Mesodermal cell (in vitro differentiated cells): Measurements from ENCODE around the gene DYRK2.

Experiments
- H3K27ac ChIP-seq: 2 replicates; pipeline ENCODE4 v1.7.0; 2013; ENCODE audit warnings: mild to moderate bottlenecking, low read depth, low read length, moderate library complexity; ENCODE audit not compliant: severe bottlenecking
- H3K36me3 ChIP-seq: 2 replicates; pipeline ENCODE4 v1.7.1; 2013; ENCODE audit warnings: mild to moderate bottlenecking, low read length, moderate library complexity; ENCODE audit not compliant: control insufficient read depth, insufficient read depth
- H3K4me1 ChIP-seq: one replicate; pipeline ENCODE4 v1.7.1; 2013; ENCODE audit warnings: mild to moderate bottlenecking, low read length; ENCODE audit not compliant: insufficient read depth, control insufficient read depth, poor library complexity, severe bottlenecking
- H3K4me3 ChIP-seq: 2 replicates; pipeline ENCODE4 v1.7.0; 2013; ENCODE audit warnings: low read length, control low read depth, mild to moderate bottlenecking; ENCODE audit not compliant: insufficient read depth, poor library complexity, severe bottlenecking; ENCODE audit errors: extremely low read depth
- H3K9me3 ChIP-seq: 2 replicates; pipeline ENCODE4 v1.7.1; 2013; ENCODE audit warnings: mild to moderate bottlenecking, low read length, moderate library complexity; ENCODE audit not compliant: control insufficient read depth
- WGBS, 2 experiments: methylation state at CpG; one replicate each; pipeline ENCODE4 v1.1.5; 2013; ENCODE audit warnings: missing lambda C conversion rate in 2 of 2; ENCODE audit not compliant: insufficient coverage in 2 of 2; 5-methylcytosine and 5-hydroxymethylcytosine counted together

DYRK2 gene

DNA sequence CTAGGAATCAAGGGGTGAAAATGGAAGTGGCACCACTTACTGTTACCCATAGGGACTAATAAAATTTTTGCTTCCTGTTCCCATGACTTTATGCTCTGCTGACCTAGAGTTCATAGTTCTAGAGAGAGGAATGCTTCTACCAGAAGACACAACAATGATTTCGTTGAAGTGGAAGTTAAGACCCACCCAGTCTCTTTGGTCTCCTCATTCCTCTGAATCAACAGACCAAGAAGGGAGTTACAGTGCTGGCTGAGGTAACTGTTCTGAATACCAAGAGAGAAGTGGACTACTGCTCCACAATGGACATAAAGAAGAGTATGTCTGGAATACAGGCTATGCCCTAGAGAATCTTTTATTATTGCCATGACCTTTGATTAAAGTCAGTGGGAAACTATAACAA lies 23.5 kb upstream of the DYRK2 start:
- Histone ChIP-seq H3K4me3 (no peak overlapping the region), H3K9me3 (no peaks in the 10 kb centered on the region), H3K27ac (no peak overlapping the region), H3K4me1 (no peaks in the 10 kb centered on the region), H3K36me3 (no peaks in the 10 kb centered on the region)
- 67% methylated on average over 1 of the region's 1 CpG; no CpG with 5 or more reads in 1 of the 2 experiments for WGBS, 2 experiments

DNA sequence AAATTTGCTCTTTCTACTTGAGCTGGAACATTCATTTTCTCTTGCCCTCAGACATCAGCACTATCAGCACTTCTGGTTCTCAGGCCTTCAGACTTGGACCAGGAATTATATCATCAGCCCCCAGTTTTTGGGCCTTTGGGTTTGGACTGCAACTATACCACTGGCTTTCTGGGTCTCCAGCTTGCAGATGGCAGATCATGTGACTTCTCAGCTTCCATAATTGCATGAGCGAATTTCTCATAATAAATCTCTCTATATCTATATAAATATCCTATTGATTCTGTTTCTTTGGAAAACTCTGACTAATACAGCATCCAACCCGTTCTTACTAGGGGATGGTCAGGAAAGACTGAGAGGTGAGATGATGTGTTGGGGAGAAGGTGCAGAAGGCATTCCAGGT lies 22.4 kb upstream of the DYRK2 start:
- H3K4me1 ChIP-seq, result no peaks in the 10 kb centered on the region
- no peak overlapping the region for H3K27ac ChIP-seq
- no peak overlapping the region for H3K4me3 ChIP-seq
- 100% methylated on average over 1 of the region's 2 CpGs; no CpG with 5 or more reads in 1 of the 2 experiments for WGBS, 2 experiments
- H3K36me3 ChIP-seq, result no peaks in the 10 kb centered on the region
- no peaks in the 10 kb centered on the region for H3K9me3 ChIP-seq

DNA sequence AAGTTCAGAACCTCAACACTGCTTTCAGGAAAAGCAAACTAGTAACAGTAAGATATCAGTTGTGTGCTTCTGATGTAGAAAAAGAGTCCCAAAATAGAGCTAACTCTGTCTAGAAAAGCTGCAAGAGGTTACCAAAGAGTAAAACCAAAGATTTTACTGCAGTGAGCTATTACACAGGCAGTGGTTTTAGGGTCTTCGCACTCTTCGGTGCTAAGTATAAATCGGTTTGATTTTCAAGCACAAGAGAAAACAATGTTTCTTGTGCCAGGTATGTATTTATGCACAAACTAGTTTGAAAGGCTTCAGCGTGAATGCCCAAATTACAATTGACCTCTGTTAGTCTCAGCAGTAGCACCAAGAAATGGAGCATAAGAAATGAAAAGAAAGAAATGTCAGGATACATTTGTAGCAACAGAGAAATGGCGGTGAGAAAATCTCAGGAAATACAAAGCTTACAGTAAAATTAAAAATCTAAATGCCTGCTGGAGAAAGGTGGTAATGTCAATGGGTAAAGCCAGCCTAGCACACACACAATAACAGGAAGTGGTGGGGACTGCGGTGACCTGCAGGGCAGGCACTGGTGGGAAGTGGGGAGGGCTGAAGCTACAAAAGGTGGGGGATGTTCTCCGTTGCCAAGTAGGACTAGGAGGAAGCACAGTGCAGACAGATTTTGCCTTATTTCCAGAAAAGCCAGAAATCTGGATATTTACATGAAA lies 18.0 kb upstream of the DYRK2 start:
- Histone ChIP-seq H3K9me3 (no peaks in the 10 kb centered on the region), H3K4me1 (peaks cover 7% of the 10 kb centered on the region), H3K4me3 (no peak overlapping the region), H3K27ac (no peak overlapping the region), H3K36me3 (no peaks in the 10 kb centered on the region)
- 33 to 50% methylated on average over 3 to 5 of the region's 7 CpGs for whole genome bisulfite sequencing, 2 experiments

DNA sequence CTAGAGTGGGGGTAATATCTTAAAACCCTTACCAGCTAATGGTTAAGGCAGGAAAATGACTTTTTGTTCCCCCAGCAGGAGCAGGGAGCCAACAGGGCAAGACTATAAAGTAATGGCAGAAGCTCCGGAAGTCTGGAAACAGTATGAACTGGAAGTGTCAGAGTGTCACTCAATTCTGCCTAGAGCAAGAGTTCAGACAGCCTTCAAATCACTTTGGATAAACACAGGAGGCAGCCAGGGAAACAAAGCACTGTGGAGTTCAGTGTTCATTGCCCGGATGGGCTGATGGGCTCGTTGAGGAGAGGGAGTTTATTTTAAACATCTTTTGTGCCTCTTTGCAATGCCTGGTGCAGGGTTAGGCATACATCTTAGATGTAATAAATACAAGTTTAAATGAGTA lies 16.5 kb upstream of the DYRK2 start:
- Histone ChIP-seq H3K4me3 (no peak overlapping the region), H3K4me1 (peaks cover 7% of the 10 kb centered on the region), H3K9me3 (no peaks in the 10 kb centered on the region), H3K36me3 (no peaks in the 10 kb centered on the region), H3K27ac (peak overlapping the region; percentile 66)
- WGBS, 2 experiments, result 40 to 59% methylated on average over 1 to 3 of the region's 3 CpGs

DNA sequence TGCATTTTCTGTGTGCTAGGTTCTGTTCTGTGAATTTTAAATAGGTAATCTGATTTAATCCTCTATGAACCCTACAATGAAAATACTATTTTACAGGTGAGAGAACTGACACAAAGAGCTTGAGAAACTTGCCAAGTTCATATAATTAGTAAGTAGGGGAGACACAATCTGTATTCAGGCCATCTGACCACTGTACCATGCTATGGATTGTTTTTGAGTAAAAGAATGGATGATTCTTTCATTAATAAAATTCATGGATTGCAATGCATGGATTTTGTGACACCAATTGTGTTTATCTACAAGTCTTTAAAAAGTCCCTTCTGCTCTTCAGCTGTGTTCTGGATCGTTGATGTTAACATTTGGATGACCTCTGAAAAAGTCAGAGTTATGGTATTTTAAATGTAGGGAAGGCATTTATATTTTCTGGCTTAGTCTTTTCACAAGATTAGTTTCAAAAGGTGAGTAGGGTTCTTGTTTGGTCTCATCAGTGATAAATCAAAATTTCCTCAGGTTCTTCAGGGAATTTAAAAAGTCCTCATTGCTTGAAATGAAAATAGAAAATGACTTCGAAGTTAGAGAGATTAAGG lies 15.4 kb upstream of the DYRK2 start:
- no peaks in the 10 kb centered on the region for H3K36me3 ChIP-seq
- peaks cover 7% of the 10 kb centered on the region for H3K4me1 ChIP-seq
- H3K27ac ChIP-seq, result no peak overlapping the region
- no peak overlapping the region for H3K4me3 ChIP-seq
- 100% methylated on average over 1 of the region's 2 CpGs; no CpG with 5 or more reads in 1 of the 2 experiments for WGBS, 2 experiments
- H3K9me3 ChIP-seq, result no peaks in the 10 kb centered on the region

DNA sequence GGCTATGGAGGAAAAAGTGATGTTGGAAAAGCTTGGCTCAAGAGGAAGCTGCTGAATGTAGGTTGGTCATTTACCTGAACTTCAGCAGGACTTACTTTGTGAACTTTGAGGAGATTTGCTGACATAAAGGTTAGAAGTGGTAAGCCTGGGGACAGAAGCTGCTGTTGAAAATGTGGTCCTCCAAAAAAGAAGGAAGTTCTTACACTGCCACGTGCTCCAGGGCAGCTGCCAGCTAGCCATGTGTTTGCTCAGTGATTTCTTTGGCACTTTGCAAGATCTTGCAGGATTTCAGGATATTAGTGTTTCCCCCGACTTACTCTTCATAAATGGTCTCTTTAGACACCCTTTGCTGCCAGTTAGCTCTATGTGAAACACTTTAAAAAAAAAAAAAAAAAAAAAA lies 14.8 kb upstream of the DYRK2 start:
- no peak overlapping the region for H3K4me3 ChIP-seq
- H3K27ac ChIP-seq, result no peak overlapping the region
- 83 to 100% methylated on average over 1 of the region's 2 CpGs for WGBS, 2 experiments
- H3K9me3 ChIP-seq, result no peaks in the 10 kb centered on the region
- peaks cover 7% of the 10 kb centered on the region for H3K4me1 ChIP-seq
- no peaks in the 10 kb centered on the region for H3K36me3 ChIP-seq

DNA sequence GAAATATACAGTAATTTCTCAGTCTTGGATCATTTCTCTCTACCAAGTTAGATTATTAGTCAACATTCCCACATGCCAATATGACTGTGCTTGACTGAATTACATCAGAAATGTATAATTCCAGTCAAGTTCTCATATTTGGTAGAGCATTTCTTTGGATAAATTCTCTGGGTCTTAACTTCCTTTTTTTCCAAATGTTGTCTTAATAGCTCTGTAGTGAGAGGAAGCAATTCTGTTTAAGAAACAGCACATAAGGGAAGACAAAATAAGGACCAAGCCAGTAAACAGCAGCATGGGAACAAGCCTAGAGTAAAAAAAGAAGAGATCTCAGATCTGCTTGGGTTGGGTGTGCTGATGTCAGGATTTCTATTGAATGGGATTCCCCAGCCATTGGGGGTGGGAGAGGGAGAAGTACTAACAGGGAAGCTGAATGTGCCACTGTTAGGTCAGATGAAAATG lies 14.2 kb upstream of the DYRK2 start:
- no peaks in the 10 kb centered on the region for H3K36me3 ChIP-seq
- no peak overlapping the region for H3K4me3 ChIP-seq
- peaks cover 7% of the 10 kb centered on the region for H3K4me1 ChIP-seq
- H3K27ac ChIP-seq, result no peak overlapping the region
- H3K9me3 ChIP-seq, result no peaks in the 10 kb centered on the region

DNA sequence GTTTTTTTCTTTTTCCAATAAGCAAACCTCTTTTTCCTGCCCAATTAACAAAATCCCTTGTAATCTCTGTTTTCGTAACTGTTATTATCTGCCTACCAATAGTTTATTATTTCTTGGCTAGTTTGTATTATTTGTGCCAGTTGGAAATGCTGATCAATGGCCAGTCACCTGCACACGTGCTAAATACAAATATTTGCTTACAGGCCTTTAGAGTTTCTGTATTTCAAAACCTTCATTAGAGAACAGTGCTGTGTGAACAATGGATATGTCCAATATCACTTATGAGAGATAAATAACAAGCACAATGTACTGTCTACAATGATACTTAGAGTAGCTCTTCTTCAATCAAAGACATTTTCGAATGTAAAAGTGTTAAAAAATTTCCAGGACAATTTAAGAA lies 10.8 kb upstream of the DYRK2 start:
- Histone ChIP-seq H3K36me3 (no peaks in the 10 kb centered on the region), H3K4me1 (no peaks in the 10 kb centered on the region), H3K9me3 (no peaks in the 10 kb centered on the region), H3K4me3 (no peak overlapping the region), H3K27ac (no peak overlapping the region)
- WGBS, 2 experiments, result 80% methylated on average over 1 of the region's 3 CpGs; no CpG with 5 or more reads in 1 of the 2 experiments

DNA sequence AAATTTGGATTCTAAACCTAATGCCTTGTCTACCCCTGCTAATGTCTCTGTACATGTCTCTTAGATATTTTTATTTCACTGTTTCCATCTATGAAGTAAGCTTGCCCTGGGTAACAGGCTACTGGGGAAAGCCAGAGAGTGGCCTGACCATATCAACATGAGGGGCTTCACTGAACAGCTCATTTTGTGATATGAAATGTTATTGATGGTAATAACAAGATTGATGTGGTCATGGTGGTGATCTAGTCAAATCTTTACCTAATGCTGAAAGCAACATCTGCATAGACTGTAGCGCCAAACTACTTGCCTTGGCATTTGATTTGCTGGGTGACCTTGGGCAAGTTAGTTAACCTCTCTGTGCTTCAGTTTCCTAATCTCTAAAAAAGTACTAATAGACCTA lies 9.9 kb upstream of the DYRK2 start:
- Histone ChIP-seq H3K4me1 (no peaks in the 10 kb centered on the region), H3K9me3 (no peaks in the 10 kb centered on the region), H3K4me3 (no peak overlapping the region), H3K36me3 (no peaks in the 10 kb centered on the region), H3K27ac (no peak overlapping the region)
- 100% methylated on average over 1 of the region's 1 CpG; no CpG with 5 or more reads in 1 of the 2 experiments for WGBS, 2 experiments

DNA sequence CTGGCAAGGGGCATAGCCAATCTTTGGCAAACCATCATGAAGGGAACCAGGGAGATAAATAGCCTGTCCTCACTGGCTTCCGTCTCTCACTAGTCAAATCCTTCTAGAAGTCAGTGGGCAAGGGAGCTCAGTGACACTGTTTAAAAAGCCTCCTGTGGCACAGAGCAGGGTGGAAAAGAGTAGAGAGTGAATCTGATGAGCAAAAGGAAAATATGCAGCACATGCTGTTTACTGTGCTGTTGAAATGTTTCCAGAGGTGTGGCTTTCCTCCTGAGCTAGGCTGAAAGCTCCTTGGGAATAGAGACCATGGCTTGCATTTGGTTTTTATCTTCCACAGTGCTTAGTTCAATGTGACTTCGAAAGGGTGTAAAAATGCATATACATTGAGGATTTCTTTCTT lies 7.7 kb upstream of the DYRK2 start:
- Histone ChIP-seq H3K9me3 (peaks cover 7% of the 10 kb centered on the region), H3K27ac (no peak overlapping the region), H3K4me1 (peaks cover 5% of the 10 kb centered on the region), H3K36me3 (no peaks in the 10 kb centered on the region), H3K4me3 (no peak overlapping the region)
- WGBS, 2 experiments, result 94 to 100% methylated on average over 1 to 2 of the region's 2 CpGs

DNA sequence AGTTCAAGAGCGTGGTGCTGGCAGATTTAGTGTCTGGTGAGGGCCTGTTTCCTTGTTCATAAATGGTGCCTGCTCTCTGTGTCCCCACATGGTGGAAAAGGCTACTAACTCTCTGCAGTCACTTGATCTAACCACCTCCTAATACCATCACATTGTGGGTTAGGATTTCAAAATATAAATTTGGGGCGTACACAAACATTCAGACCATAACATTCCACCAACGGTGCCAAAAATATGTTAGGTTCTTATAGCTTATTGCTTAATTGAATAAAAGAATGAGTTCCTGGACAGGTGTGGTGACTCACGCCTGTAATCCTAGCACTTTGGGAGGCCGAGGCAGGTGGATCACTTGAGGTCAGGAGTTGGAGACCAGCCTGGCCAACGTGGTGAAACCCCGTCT lies 3.4 kb upstream of the DYRK2 start:
- H3K4me3 ChIP-seq, result no peak overlapping the region
- H3K36me3 ChIP-seq, result no peaks in the 10 kb centered on the region
- H3K9me3 ChIP-seq, result peaks cover 7% of the 10 kb centered on the region
- H3K27ac ChIP-seq, result no peak overlapping the region
- H3K4me1 ChIP-seq, result peaks cover 15% of the 10 kb centered on the region
- WGBS, 2 experiments, result 93 to 97% methylated on average over 4 to 5 of the region's 7 CpGs
